Upper lobe of left lung (tissue), 6 donors: ENCODE measurements around the gene SAPCD1. TPM values are rescaled to one million over a fixed set of nuclear protein-coding genes. Genes with fewer than 3 reads are reported as not detected.

Experiments
- ATAC-seq, 2 donors: fragments of 200-7000 bp; cut with Tn5 transposase; one replicate each; pipeline ENCODE4 v1.9.1; 2022; ENCODE audit warnings: mild to moderate bottlenecking in 2 of 2, moderate library complexity in 2 of 2; ENCODE audit not compliant: low FRiP score in 2 of 2
- DNase-seq, 2 donors: peaks; one replicate each; pipeline ENCODE4 v3.0.0-alpha.2; 2019 to 2020
- H3K27ac ChIP-seq, 4 donors: fragments of 200-600 bp; sonication (generic); one replicate each; pipeline ENCODE4 v1.5.1; 2016 to 2019
- H3K27me3 ChIP-seq, 4 donors: fragments of 200-600 bp; sonication (generic); one replicate each; pipeline ENCODE4 v1.5.1; 2017 to 2019
- H3K36me3 ChIP-seq, 4 donors: fragments of 200-600 bp; sonication (generic); one replicate each; pipeline ENCODE4 v1.5.1; 2016 to 2019
- H3K4me1 ChIP-seq, 4 donors: fragments of 200-600 bp; sonication (generic); one replicate each; pipeline ENCODE4 v1.5.1; 2018 to 2019
- H3K4me3 ChIP-seq, 4 donors: fragments of 200-600 bp; sonication (generic); one replicate each; pipeline ENCODE4 v1.5.1; 2017 to 2019; ENCODE audit warnings: mild to moderate bottlenecking in 2 of 4, moderate library complexity in 1 of 4
- H3K9me3 ChIP-seq, 4 donors: fragments of 200-600 bp; sonication (generic); one replicate each; pipeline ENCODE4 v1.5.1; 2018 to 2019
- EP300 ChIP-seq, 4 donors: sonication (generic); formaldehyde crosslinking; IDR thresholded peaks; one replicate each; pipeline ENCODE4 v1.5.1; 2017; ENCODE audit warnings: antibody characterized with exemption in 4 of 4, control low read depth in 2 of 4
- POLR2A ChIP-seq, 4 donors: fragments of 450-650 bp; IDR thresholded peaks; one replicate each; pipeline ENCODE4 v1.5.1; 2016 to 2017; ENCODE audit warnings: antibody characterized with exemption in 4 of 4, mild to moderate bottlenecking in 2 of 4
- POLR2AphosphoS5 ChIP-seq, 2 donors: sonication (generic); formaldehyde crosslinking; IDR thresholded peaks; one replicate each; pipeline ENCODE4 v1.5.1; 2017; ENCODE audit warnings: antibody characterized with exemption in 2 of 2
- WGBS, 2 donors: methylation state at CpG; one replicate each; pipeline ENCODE4 v1.1.5; 2017 to 2018; 5-methylcytosine and 5-hydroxymethylcytosine counted together
- total RNA-seq, 6 donors: library from RNA; depleted of rRNA in 4 of 6; stranded (reverse); fragments of >200 nt in 4 of 6; gene quantifications; one replicate each; pipeline versions ENCODE4 v1.1.0 to v1.2.1, GENCODE V29; 2016 to 2021
- TF ChIP-seq, protein P1 (sequence below), 6 experiments: fragments of 450-650 bp in 4 of 6; fragments of 200-600 bp in 2 of 6; sonication (generic) in 2 of 6; IDR thresholded peaks; one replicate each; pipeline ENCODE4 v1.5.1; 2016 to 2019; ENCODE audit warnings: antibody characterized with exemption in 6 of 6
- donor health status: DM: no; HTN: no; CAD: no; lungs with moderate emphysema.
- donor health status: DM: no; HTN: yes; CAD: no; lungs with severe emphysema.

SAPCD1 gene
- total RNA-seq, 6 donors from 2014 or later = 1.1 to 15.7 (median 5.3) TPM

- H3K27me3 ChIP-seq = no peaks in the 10 kb centered on the region
- ATAC-seq (no peak), DNase-seq (peak in 1 of 2 donors; percentile 39)
- no peak overlapping the region for H3K4me3 ChIP-seq
- peak overlapping the region in 1 of 4 donors; percentile 30 for H3K27ac ChIP-seq
- TF ChIP-seq EP300 (IDR thresholded peaks at IDR 0.05) (no peak), POLR2AphosphoS5 (IDR thresholded peaks at IDR 0.05) (no peak)
- 61 to 79% methylated on average over 10 of the region's 10 CpGs for WGBS, 2 donors
- no peaks in the 10 kb centered on the region for H3K36me3 ChIP-seq
- no peaks in the 10 kb centered on the region for H3K9me3 ChIP-seq
- H3K4me1 ChIP-seq = peaks cover 0 to 13% (median 2%) of the 10 kb centered on the region in 4 donors
These were observed 44.8 kb upstream of the SAPCD1 start for GRCh38 chr6:31717499-31718222.

DNA sequence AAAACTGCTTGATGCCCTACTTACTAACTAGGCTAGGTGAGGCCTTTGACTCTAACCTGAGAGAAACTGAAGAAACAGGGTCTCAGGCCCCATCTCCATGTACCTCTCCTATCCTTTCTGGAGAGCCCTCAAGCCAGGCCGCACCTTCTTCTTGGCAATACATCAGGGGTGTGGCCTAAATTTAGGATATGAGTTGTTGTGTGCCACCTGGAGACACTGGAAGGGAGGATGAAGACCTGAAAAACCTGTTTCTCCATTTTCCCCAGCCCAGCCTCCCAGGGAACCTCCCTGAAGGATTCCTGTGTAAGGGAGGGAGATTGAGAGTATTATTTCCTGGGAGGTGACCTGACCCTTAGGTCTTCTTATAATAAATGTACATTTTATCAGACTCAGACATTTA, 44.2 kb upstream of the SAPCD1 start:
- TF ChIP-seq POLR2A (IDR thresholded peaks at IDR 0.05) (no peak), EP300 (IDR thresholded peaks at IDR 0.05) (peak in 1 of 4 donors; percentile 9), POLR2AphosphoS5 (IDR thresholded peaks at IDR 0.05) (peak in 1 of 2 donors; percentile 21)
- TF ChIP-seq, protein P1, sequence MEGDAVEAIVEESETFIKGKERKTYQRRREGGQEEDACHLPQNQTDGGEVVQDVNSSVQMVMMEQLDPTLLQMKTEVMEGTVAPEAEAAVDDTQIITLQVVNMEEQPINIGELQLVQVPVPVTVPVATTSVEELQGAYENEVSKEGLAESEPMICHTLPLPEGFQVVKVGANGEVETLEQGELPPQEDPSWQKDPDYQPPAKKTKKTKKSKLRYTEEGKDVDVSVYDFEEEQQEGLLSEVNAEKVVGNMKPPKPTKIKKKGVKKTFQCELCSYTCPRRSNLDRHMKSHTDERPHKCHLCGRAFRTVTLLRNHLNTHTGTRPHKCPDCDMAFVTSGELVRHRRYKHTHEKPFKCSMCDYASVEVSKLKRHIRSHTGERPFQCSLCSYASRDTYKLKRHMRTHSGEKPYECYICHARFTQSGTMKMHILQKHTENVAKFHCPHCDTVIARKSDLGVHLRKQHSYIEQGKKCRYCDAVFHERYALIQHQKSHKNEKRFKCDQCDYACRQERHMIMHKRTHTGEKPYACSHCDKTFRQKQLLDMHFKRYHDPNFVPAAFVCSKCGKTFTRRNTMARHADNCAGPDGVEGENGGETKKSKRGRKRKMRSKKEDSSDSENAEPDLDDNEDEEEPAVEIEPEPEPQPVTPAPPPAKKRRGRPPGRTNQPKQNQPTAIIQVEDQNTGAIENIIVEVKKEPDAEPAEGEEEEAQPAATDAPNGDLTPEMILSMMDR (IDR thresholded peaks at IDR 0.05) = no peak
- DNase-seq (peak in 1 of 2 donors; percentile 65), ATAC-seq (no peak)
- H3K4me3 ChIP-seq = no peak overlapping the region
- H3K36me3 ChIP-seq = no peaks in the 10 kb centered on the region
- H3K9me3 ChIP-seq = no peaks in the 10 kb centered on the region
- H3K27me3 ChIP-seq = no peaks in the 10 kb centered on the region
- peak overlapping the region in 1 of 4 donors; percentile 65 for H3K27ac ChIP-seq
- WGBS, 2 donors = 58 to 74% methylated on average over 1 of the region's 1 CpG
- peaks cover 0 to 13% (median 2%) of the 10 kb centered on the region in 4 donors for H3K4me1 ChIP-seq

DNA sequence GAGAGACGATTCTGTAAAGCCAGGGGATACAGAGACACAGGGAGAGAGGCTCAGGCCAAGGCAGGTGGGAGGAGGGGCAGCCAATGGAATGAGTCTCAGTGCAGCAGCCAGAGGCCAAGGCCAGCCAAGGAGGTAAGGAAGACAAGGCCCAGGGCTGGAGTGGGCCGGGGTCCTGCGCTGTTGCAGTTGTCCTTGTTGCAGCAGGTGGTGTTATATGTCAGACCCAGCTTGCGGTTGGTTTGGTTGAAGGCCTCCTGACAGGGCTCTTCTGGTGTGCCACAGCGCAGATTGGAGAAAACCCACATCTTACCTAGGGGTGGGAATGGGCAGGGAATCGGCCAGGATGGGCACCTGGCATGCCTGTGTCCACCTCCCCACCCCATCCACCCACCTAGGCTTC, 43.5 kb upstream of the SAPCD1 start:
- H3K27me3 ChIP-seq = no peaks in the 10 kb centered on the region
- TF ChIP-seq POLR2AphosphoS5 (IDR thresholded peaks at IDR 0.05) (no peak), EP300 (IDR thresholded peaks at IDR 0.05) (no peak), POLR2A (IDR thresholded peaks at IDR 0.05) (no peak)
- TF ChIP-seq, protein P1 (IDR thresholded peaks at IDR 0.05) = no peak
- no peak overlapping the region for H3K4me3 ChIP-seq
- no peaks in the 10 kb centered on the region for H3K36me3 ChIP-seq
- DNase-seq = peak in 1 of 2 donors; percentile 34
- peaks cover 0 to 13% (median 2%) of the 10 kb centered on the region in 4 donors for H3K4me1 ChIP-seq
- ATAC-seq = no peak
- peak overlapping the region in 2 of 4 donors; percentile 35 to 65 for H3K27ac ChIP-seq
- no peaks in the 10 kb centered on the region for H3K9me3 ChIP-seq
- WGBS, 2 donors = 80 to 88% methylated on average over 6 of the region's 6 CpGs

GRCh38 chr6:31720196-31720770, 42.2 kb upstream of the SAPCD1 start:
- Histone ChIP-seq H3K36me3 (no peaks in the 10 kb centered on the region), H3K4me3 (no peak overlapping the region), H3K9me3 (no peaks in the 10 kb centered on the region), H3K27me3 (no peaks in the 10 kb centered on the region), H3K27ac (no peak overlapping the region), H3K4me1 (peaks cover 0 to 13% (median 3%) of the 10 kb centered on the region in 4 donors)
- DNase-seq (no peak), ATAC-seq (no peak)
- no peak for TF ChIP-seq EP300 (IDR thresholded peaks at IDR 0.05)
- TF ChIP-seq, protein P1 (IDR thresholded peaks at IDR 0.05) = no peak
- TF ChIP-seq POLR2AphosphoS5 (IDR thresholded peaks at IDR 0.05) = no peak
- no peak for TF ChIP-seq POLR2A (IDR thresholded peaks at IDR 0.05)
- WGBS, 2 donors = 69 to 80% methylated on average over 5 of the region's 5 CpGs

DNA sequence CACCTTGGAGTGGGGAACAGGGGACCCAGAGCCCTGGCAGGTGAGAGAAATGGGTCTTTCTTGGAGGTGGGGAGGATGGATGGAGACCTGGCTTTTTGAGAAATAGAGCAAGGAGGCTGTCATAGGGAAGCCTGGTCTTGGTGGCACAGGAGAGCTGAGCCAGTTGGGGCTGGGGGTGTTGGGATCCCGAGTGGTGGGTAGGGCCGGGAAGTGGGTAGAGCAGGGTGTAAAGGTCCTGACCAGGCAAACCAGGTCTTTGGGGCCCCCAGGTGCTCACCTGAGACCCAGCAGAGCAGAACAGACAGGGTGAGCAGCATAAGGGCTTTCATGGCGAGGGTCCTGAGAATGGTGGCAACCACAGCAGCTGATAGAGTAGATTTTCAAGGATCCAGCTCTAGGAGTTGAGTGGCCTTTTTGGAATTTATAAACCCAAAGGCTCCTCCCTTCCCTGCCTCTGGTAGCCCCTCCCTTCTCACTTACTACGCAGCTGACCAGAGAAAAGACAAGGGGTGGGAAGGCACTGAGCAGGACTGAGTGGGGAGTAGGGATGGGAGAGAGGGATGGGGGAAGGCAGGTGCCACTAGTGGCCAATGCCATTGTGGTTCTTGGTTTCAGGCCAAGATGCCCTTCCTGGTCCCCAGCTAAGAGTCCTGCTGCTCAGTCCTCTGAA, 41.0 kb upstream of the SAPCD1 start, which contains the start of gene LY6G6C:
Gene LY6G6C (minus strand): TSS at position 396 of the 670 bp plus-strand sequence. CDS start 67 bp downstream, at position 329.
- Histone ChIP-seq H3K4me1 (peaks cover 8 to 19% (median 11%) of the 10 kb centered on the region in 4 donors), H3K36me3 (peaks cover 0 to 7% (median 0%) of the 10 kb centered on the region in 4 donors), H3K27me3 (no peaks in the 10 kb centered on the region), H3K9me3 (no peaks in the 10 kb centered on the region), H3K27ac (no peak within 1 kb of the TSS), H3K4me3 (no peak within 1 kb of the TSS)
- ATAC-seq = no peak
- DNase-seq = no peak
- TF ChIP-seq POLR2A (IDR thresholded peaks at IDR 0.05) (no peak), POLR2AphosphoS5 (IDR thresholded peaks at IDR 0.05) (no peak), EP300 (IDR thresholded peaks at IDR 0.05) (no peak)
- TF ChIP-seq, protein P1 (IDR thresholded peaks at IDR 0.05) = no peak
- WGBS, 2 donors = 87 to 90% methylated on average over 4 of the region's 4 CpGs
